ENCODE results near the gene PHLPP1.

PHLPP1 gene

DNA sequence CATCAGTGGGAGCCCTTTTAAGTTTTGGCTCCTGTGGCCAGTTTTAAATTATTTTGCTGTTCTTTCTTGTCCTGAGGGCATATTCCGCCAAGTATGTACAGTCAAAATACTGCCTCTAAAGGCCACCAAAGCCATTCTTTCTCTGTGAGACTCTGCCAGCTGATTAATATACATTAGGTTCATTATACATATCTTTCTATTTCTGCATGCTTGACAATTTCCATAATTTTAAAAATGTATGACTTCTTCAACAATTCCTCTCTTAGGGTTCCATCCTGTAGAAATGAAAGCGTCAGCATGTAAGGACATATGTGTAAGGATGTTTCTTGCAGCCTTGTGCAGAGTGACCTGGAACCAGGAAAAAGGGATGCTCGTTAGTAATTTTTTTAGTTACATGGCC is 291.9 kb downstream of the PHLPP1 start:
- Histone ChIP-seq H3K4me3 (ENCODE audit: low read length, poor library complexity, severe bottlenecking) (no peak overlapping the region), H3K27me3 (ENCODE audit: insufficient read depth, low read length, poor library complexity, severe bottlenecking) (no peaks in the 10 kb centered on the region), H3K4me1 (ENCODE audit: insufficient read depth, low read length, poor library complexity, severe bottlenecking) (no peaks in the 10 kb centered on the region), H4K20me1 (ENCODE audit: insufficient read depth, low read length, poor library complexity, severe bottlenecking) (no peaks in the 10 kb centered on the region), H3K9ac (ENCODE audit: low read depth, low read length, poor library complexity, severe bottlenecking) (no peak overlapping the region), H3K4me2 (ENCODE audit: low read depth, low read length, poor library complexity, severe bottlenecking) (no peak overlapping the region), H3F3A (ENCODE audit: low read depth) (no peaks in the 10 kb centered on the region), H3K79me2 (ENCODE audit: insufficient read depth, low read length) (no peaks in the 10 kb centered on the region), H2AFZ (ENCODE audit: low read length) (no peak overlapping the region), H3K9me3 (ENCODE audit: insufficient read depth, low read depth, low read length) (no peaks in the 10 kb centered on the region), H3K36me3 (ENCODE audit: insufficient read depth, low read length) (no peaks in the 10 kb centered on the region), H3K9me2 (replicated peaks; ENCODE audit: low read depth, low read length) (no peaks in the 10 kb centered on the region)
- TF ChIP-seq CTCF (conservative IDR thresholded peaks at IDR 0.05; ENCODE audit: low read length) (no peak), EZH2phosphoT487 (IDR thresholded peaks at IDR 0.05; ENCODE audit: borderline replicate concordance) (no peak)

GRCh38 chr18:63016270-63016669 is 300.9 kb downstream of the PHLPP1 start:
- H3K4me1 ChIP-seq (ENCODE audit: insufficient read depth, low read length, poor library complexity, severe bottlenecking) = no peaks in the 10 kb centered on the region
- no peak overlapping the region for H3K4me2 ChIP-seq (ENCODE audit: low read depth, low read length, poor library complexity, severe bottlenecking)
- H4K20me1 ChIP-seq (ENCODE audit: insufficient read depth, low read length, poor library complexity, severe bottlenecking) = no peaks in the 10 kb centered on the region
- H3F3A ChIP-seq (ENCODE audit: low read depth) = no peaks in the 10 kb centered on the region
- no peaks in the 10 kb centered on the region for H3K27me3 ChIP-seq (ENCODE audit: insufficient read depth, low read length, poor library complexity, severe bottlenecking)
- no peak overlapping the region for H2AFZ ChIP-seq (ENCODE audit: low read length)
- H3K36me3 ChIP-seq (ENCODE audit: insufficient read depth, low read length) = no peaks in the 10 kb centered on the region
- H3K9me2 ChIP-seq (replicated peaks; ENCODE audit: low read depth, low read length) = no peaks in the 10 kb centered on the region
- no peaks in the 10 kb centered on the region for H3K79me2 ChIP-seq (ENCODE audit: insufficient read depth, low read length)
- H3K9ac ChIP-seq (ENCODE audit: low read depth, low read length, poor library complexity, severe bottlenecking) = no peak overlapping the region
- TF ChIP-seq CTCF (conservative IDR thresholded peaks at IDR 0.05; ENCODE audit: low read length) (peak; percentile 90), EZH2phosphoT487 (IDR thresholded peaks at IDR 0.05; ENCODE audit: borderline replicate concordance) (no peak)
- H3K9me3 ChIP-seq (ENCODE audit: insufficient read depth, low read depth, low read length) = peaks cover 9% of the 10 kb centered on the region; the same call in 1 of the 2 replicates
- H3K4me3 ChIP-seq (ENCODE audit: low read length, poor library complexity, severe bottlenecking) = no peak overlapping the region

DNA sequence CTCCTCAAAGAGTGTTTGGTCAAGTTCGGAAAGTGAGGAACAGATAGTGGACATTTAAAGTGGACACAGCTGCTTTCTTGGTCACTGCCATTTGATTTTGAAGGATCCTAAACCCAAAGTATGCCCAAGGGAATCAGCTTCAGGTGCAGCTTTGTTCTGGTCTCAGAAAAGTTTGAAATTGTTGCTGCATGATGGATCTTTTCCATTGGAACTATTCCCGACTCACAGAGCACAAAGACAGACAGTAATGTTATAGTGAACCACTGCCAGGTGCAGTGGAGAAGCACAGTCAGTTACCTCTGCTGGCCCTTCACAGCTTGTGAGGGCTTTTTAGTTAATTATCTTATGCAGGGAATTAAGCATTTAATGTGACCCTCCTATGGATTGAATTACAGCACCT is 301.7 kb downstream of the PHLPP1 start:
- Histone ChIP-seq H3F3A (ENCODE audit: low read depth) (no peaks in the 10 kb centered on the region), H3K36me3 (ENCODE audit: insufficient read depth, low read length) (no peaks in the 10 kb centered on the region), H3K4me1 (ENCODE audit: insufficient read depth, low read length, poor library complexity, severe bottlenecking) (no peaks in the 10 kb centered on the region), H3K27me3 (ENCODE audit: insufficient read depth, low read length, poor library complexity, severe bottlenecking) (no peaks in the 10 kb centered on the region), H3K4me3 (ENCODE audit: low read length, poor library complexity, severe bottlenecking) (no peak overlapping the region), H3K9me3 (ENCODE audit: insufficient read depth, low read depth, low read length) (peaks cover 9% of the 10 kb centered on the region; the same call in 1 of the 2 replicates), H4K20me1 (ENCODE audit: insufficient read depth, low read length, poor library complexity, severe bottlenecking) (no peaks in the 10 kb centered on the region), H2AFZ (ENCODE audit: low read length) (no peak overlapping the region), H3K4me2 (ENCODE audit: low read depth, low read length, poor library complexity, severe bottlenecking) (no peak overlapping the region), H3K9me2 (replicated peaks; ENCODE audit: low read depth, low read length) (no peaks in the 10 kb centered on the region), H3K79me2 (ENCODE audit: insufficient read depth, low read length) (no peaks in the 10 kb centered on the region), H3K9ac (ENCODE audit: low read depth, low read length, poor library complexity, severe bottlenecking) (no peak overlapping the region)
- TF ChIP-seq EZH2phosphoT487 (IDR thresholded peaks at IDR 0.05; ENCODE audit: borderline replicate concordance) = no peak
- TF ChIP-seq CTCF (conservative IDR thresholded peaks at IDR 0.05; ENCODE audit: low read length) = no peak
